Stimulated activated naive CD8-positive, alpha-beta T cell treated with anti-CD3 and anti-CD28 coated beads, Interleukin-15, Interleukin-2, amounts not matched to agents 100 U/mL and 50 U/mL, for 24 hours (primary cell): ENCODE data around the gene BRINP2.
A peak's percentile ranks its signal among the peaks of the same experiment; 100 is the strongest.

ENCODE experiments used
- ATAC-seq: fragments of 150-1000 bp; cut with Tn5 transposase; one replicate; pipeline ENCODE4 v1.10.0; 2021
- DNase-seq: peaks from one replicate; pipeline ENCODE4 v3.0.0; 2021

The BRINP2 gene

GRCh38 chr1:177170756-177171535 is at the start of gene BRINP2:
Gene BRINP2 (plus strand): TSS chr1:177170958. CDS start chr1:177229877, 58,919 bp downstream.
- DNase-seq (peak; percentile 5), ATAC-seq (no peak)

GRCh38 chr1:177122461-177123251 is 48.1 kb upstream of the BRINP2 start:
- no peak for DNase-seq
- no peak for ATAC-seq

- DNase-seq (no peak), ATAC-seq (no peak)
These were observed 46.0 kb upstream of the BRINP2 start for GRCh38 chr1:177124577-177125278.

GRCh38 chr1:177126267-177126666 is 44.5 kb upstream of the BRINP2 start:
- no peak for ATAC-seq

GRCh38 chr1:177128665-177129281 is 42.0 kb upstream of the BRINP2 start:
- no peak for ATAC-seq
- DNase-seq = no peak

More at GRCh38 chr1:177126267-177126666, 44.5 kb upstream of the BRINP2 start:
- DNase-seq = no peak

GRCh38 chr1:177130451-177130945 is 40.3 kb upstream of the BRINP2 start:
- ATAC-seq = no peak

GRCh38 chr1:177131723-177132122 is 39.0 kb upstream of the BRINP2 start:
- ATAC-seq (no peak), DNase-seq (no peak)

More at GRCh38 chr1:177130451-177130945, 40.3 kb upstream of the BRINP2 start:
- DNase-seq = no peak

- DNase-seq = no peak
These were observed 38.6 kb upstream of the BRINP2 start for GRCh38 chr1:177132141-177132540.

GRCh38 chr1:177133977-177134538 is 36.7 kb upstream of the BRINP2 start:
- DNase-seq (no peak), ATAC-seq (no peak)

More at GRCh38 chr1:177132141-177132540, 38.6 kb upstream of the BRINP2 start:
- ATAC-seq = no peak

GRCh38 chr1:177135250-177135649 is 35.5 kb upstream of the BRINP2 start:
- no peak for ATAC-seq
- DNase-seq = no peak

- ATAC-seq = no peak
- DNase-seq = no peak
These were observed 32.9 kb upstream of the BRINP2 start for GRCh38 chr1:177137814-177138213.

- ATAC-seq (no peak), DNase-seq (no peak)
These were observed 32.4 kb upstream of the BRINP2 start for GRCh38 chr1:177138347-177138746.

GRCh38 chr1:177142010-177142409 is 28.7 kb upstream of the BRINP2 start:
- no peak for ATAC-seq
- no peak for DNase-seq

- DNase-seq = no peak
- ATAC-seq = no peak
These were observed 27.9 kb upstream of the BRINP2 start for GRCh38 chr1:177142791-177143271.

GRCh38 chr1:177145106-177146070 is 25.4 kb upstream of the BRINP2 start:
- ATAC-seq = no peak

GRCh38 chr1:177146499-177146898 is 24.3 kb upstream of the BRINP2 start:
- ATAC-seq (no peak), DNase-seq (no peak)

More at GRCh38 chr1:177145106-177146070, 25.4 kb upstream of the BRINP2 start:
- no peak for DNase-seq

- DNase-seq = no peak
- ATAC-seq = no peak
These were observed 8.5 kb upstream of the BRINP2 start for GRCh38 chr1:177162243-177162642.

GRCh38 chr1:177163844-177164379 is 6.8 kb upstream of the BRINP2 start:
- ATAC-seq (no peak), DNase-seq (no peak)

GRCh38 chr1:177164380-177165068 is 6.2 kb upstream of the BRINP2 start, which contains the start of gene ASTN1:
Gene ASTN1 (minus strand): TSS chr1:177164712. CDS start chr1:177164676, 36 bp downstream.
- ATAC-seq (no peak), DNase-seq (no peak)
